ENCODE measurements around the gene FAM174C. TPM values are rescaled to one million over a fixed set of nuclear protein-coding genes. Genes with fewer than 3 reads are reported as not detected.
A peak's percentile ranks its signal among the peaks of the same experiment; 100 is the strongest.

FAM174C gene
- polyA plus RNA-seq, 1 of the 3 experiments (the other 2 are of a cell fraction): 78.0 TPM

GRCh38 chr19:1263188-1263587, 12.1 kb upstream of the FAM174C start:
- peaks cover 33% of the 10 kb centered on the region for H3F3A ChIP-seq (replicated peaks; ENCODE audit: insufficient read depth)
- H4K20me1 ChIP-seq (ENCODE audit: insufficient read depth): peaks cover 8% of the 10 kb centered on the region
- H2AFZ ChIP-seq (ENCODE audit: low read depth): no peak overlapping the region
- H3K4me2 ChIP-seq: no peak overlapping the region; the same call in 1 of the 2 replicates
- no peak overlapping the region for H3K9ac ChIP-seq
- H3K9me3 ChIP-seq: no peaks in the 10 kb centered on the region
- no peak for TF ChIP-seq RCOR1 (IDR thresholded peaks at IDR 0.05; ENCODE audit: low read length)
- no peak for TF ChIP-seq CHD2 (IDR thresholded peaks at IDR 0.05; ENCODE audit: low read length, partially characterized antibody)
- TF ChIP-seq TEAD4 (IDR thresholded peaks at IDR 0.05; ENCODE audit: borderline replicate concordance, insufficient read depth): no peak
- TF ChIP-seq FOXM1 (IDR thresholded peaks at IDR 0.05; ENCODE audit: low read depth): no peak
- TF ChIP-seq SMC3 (IDR thresholded peaks at IDR 0.05; ENCODE audit: low read depth, low read length): no peak
- no peak for TF ChIP-seq FOXJ3 (CRISPR knock-in tag; IDR thresholded peaks at IDR 0.05)
- no peak for TF ChIP-seq POLR2AphosphoS5 (IDR thresholded peaks at IDR 0.05; ENCODE audit: low read depth, low read length)
- no peak for TF ChIP-seq USF2 (IDR thresholded peaks at IDR 0.05; ENCODE audit: borderline replicate concordance, low read depth, low read length)
- no peak for TF ChIP-seq JUND (IDR thresholded peaks at IDR 0.05)
- no peak for TF ChIP-seq EZH2phosphoT487 (IDR thresholded peaks at IDR 0.05; ENCODE audit: borderline replicate concordance, low read depth)
- TF ChIP-seq YY1 (IDR thresholded peaks at IDR 0.05; ENCODE audit: low read depth): no peak
- no peak for TF ChIP-seq RFX5 (IDR thresholded peaks at IDR 0.05; ENCODE audit: low read length)
- TF ChIP-seq TAF1 (IDR thresholded peaks at IDR 0.05; ENCODE audit: borderline replicate concordance, low read depth, low read length): no peak
- TF ChIP-seq EP300 (IDR thresholded peaks at IDR 0.05; ENCODE audit: borderline replicate concordance in 1 of 2, low read depth in 1 of 2, low read length in 1 of 2): no peak
- TF ChIP-seq MAX (IDR thresholded peaks at IDR 0.05; ENCODE audit: low read depth): no peak
- no peaks in the 10 kb centered on the region for H3K27me3 ChIP-seq (ENCODE audit: insufficient read depth)
- POLR2A ChIA-PET: interaction anchor here (1.1 kb wide), 1 partner anchor 19 kb away, joined by 4 read pairs; no protein-coding TSS in a partner anchor
- CTCF ChIA-PET: interaction anchor here (1.1 to 18.6 kb wide), 5 partner anchors 8 to 53 kb away, joined by 3 to 594 read pairs (median 4); partner anchors contain the start of gene ATP5F1D
- peaks cover 0 to 7% of the 10 kb centered on the region in 2 experiments for H3K36me3 ChIP-seq (replicated peaks in 1 of 2; ENCODE audit: control insufficient read depth in 1 of 2, insufficient read depth in 2 of 2, low read length in 1 of 2)
- DNase-seq: no peak
- H3K27ac ChIP-seq (ENCODE audit: low read depth in 2 of 2, low read length in 1 of 2): no peak overlapping the region
- peaks cover 17% of the 10 kb centered on the region for H3K79me2 ChIP-seq (ENCODE audit: insufficient read depth)
- no peak overlapping the region for H3K4me3 ChIP-seq (ENCODE audit: low read depth in 2 of 2, low read length in 1 of 2)
- 86% methylated on average over 5 of the region's 5 CpGs for WGBS (ENCODE audit: low lambda C conversion rate)
- H3K9me2 ChIP-seq: no peaks in the 10 kb centered on the region
- H3K4me1 ChIP-seq (ENCODE audit: control insufficient read depth in 1 of 2, insufficient read depth in 2 of 2, low read depth in 1 of 2, low read length in 1 of 2): peaks cover 56 to 69% of the 10 kb centered on the region in 2 experiments

DNA sequence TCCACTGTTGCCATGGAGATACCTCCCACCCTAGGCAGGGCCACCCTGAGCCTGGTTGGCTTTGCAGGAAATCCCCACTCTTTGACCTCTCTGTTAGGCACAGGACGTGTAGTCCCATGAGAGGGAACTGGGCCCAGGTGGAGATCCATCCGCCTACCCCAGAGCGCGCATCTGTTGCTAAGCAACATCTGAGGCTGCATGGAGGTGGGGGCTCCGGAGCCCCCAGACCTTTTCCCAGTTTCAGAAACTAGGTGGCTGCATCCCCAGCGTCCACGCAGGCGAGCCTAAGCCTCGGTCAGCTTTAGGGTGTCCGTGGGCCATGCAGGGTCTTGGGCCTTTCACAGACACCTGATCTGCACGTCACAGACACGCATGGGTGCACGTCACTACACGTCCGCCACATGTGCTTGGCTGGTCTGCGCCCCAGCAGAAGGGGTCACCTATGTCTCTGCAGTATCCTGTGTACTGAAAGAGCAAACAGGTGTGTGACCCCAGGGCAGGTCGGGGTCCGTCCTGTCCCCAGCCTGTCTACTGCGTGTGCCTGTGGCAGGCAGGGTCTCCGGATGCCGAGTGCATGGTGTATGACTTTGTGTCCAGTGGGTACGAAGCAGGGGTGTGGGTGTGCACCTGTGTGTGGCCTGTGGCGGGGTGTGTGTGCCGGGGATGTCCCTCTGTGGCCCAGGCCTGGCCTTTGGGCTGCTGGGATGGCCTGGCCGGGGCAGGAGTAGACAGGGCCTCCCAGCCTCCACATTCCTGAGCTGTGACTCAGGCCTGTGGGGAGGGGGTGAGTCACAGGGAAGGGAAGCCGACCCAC, 10.3 kb upstream of the FAM174C start:
- WGBS (ENCODE audit: low lambda C conversion rate): 53% methylated on average over 15 of the region's 26 CpGs
- Histone ChIP-seq H2AFZ (ENCODE audit: low read depth) (no peak overlapping the region), H3K9me2 (no peaks in the 10 kb centered on the region), H4K20me1 (ENCODE audit: insufficient read depth) (peaks cover 5% of the 10 kb centered on the region), H3K9me3 (no peaks in the 10 kb centered on the region), H3K4me2 (peak overlapping the region; percentile 67; the same call in 1 of the 2 replicates), H3K9ac (peak overlapping the region; percentile 48; the same call in 1 of the 2 replicates), H3K4me3 (ENCODE audit: low read depth in 2 of 2, low read length in 1 of 2) (no peak overlapping the region), H3K79me2 (ENCODE audit: insufficient read depth) (peaks cover 24% of the 10 kb centered on the region), H3K27me3 (ENCODE audit: insufficient read depth) (no peaks in the 10 kb centered on the region), H3K36me3 (replicated peaks in 1 of 2; ENCODE audit: control insufficient read depth in 1 of 2, insufficient read depth in 2 of 2, low read length in 1 of 2) (peaks cover 0 to 1% of the 10 kb centered on the region in 2 experiments), H3K27ac (ENCODE audit: low read depth in 2 of 2, low read length in 1 of 2) (peak overlapping the region; percentile 78 to 87), H3F3A (replicated peaks; ENCODE audit: insufficient read depth) (peaks cover 22% of the 10 kb centered on the region), H3K4me1 (ENCODE audit: control insufficient read depth in 1 of 2, insufficient read depth in 2 of 2, low read depth in 1 of 2, low read length in 1 of 2) (peaks cover 46 to 62% of the 10 kb centered on the region in 2 experiments; a peak in 3 of 4 replicates)
- CTCF ChIA-PET: interaction anchor here (1.4 to 18.6 kb wide), 5 partner anchors 10 to 344 kb away, joined by 3 to 594 read pairs (median 22); partner anchors contain the start of genes ATP5F1D and MIDN
- DNase-seq: no peak
- TF ChIP-seq POLR2AphosphoS5 (IDR thresholded peaks at IDR 0.05; ENCODE audit: low read depth, low read length) (no peak), TEAD4 (IDR thresholded peaks at IDR 0.05; ENCODE audit: borderline replicate concordance, insufficient read depth) (peak; percentile 79), TCF12 (IDR thresholded peaks at IDR 0.05) (peak; percentile 72; the same call in 1 of the 2 replicates), YY1 (IDR thresholded peaks at IDR 0.05; ENCODE audit: low read depth) (no peak), JUND (IDR thresholded peaks at IDR 0.05) (peak; percentile 95), TAF1 (IDR thresholded peaks at IDR 0.05; ENCODE audit: borderline replicate concordance, low read depth, low read length) (no peak), EP300 (IDR thresholded peaks at IDR 0.05; ENCODE audit: borderline replicate concordance in 1 of 2, low read depth in 1 of 2, low read length in 1 of 2) (peak in 1 of 2 experiments; percentile 39; a peak in 1 of 4 replicates), RXRA (IDR thresholded peaks at IDR 0.05; ENCODE audit: borderline replicate concordance, low read depth) (peak; percentile 73; the same call in 1 of the 2 replicates), GABPA (IDR thresholded peaks at IDR 0.05; ENCODE audit: low read depth) (no peak), FOSL2 (IDR thresholded peaks at IDR 0.05; ENCODE audit: borderline replicate concordance, low read depth) (peak; percentile 97)
- TF ChIP-seq, protein P1, sequence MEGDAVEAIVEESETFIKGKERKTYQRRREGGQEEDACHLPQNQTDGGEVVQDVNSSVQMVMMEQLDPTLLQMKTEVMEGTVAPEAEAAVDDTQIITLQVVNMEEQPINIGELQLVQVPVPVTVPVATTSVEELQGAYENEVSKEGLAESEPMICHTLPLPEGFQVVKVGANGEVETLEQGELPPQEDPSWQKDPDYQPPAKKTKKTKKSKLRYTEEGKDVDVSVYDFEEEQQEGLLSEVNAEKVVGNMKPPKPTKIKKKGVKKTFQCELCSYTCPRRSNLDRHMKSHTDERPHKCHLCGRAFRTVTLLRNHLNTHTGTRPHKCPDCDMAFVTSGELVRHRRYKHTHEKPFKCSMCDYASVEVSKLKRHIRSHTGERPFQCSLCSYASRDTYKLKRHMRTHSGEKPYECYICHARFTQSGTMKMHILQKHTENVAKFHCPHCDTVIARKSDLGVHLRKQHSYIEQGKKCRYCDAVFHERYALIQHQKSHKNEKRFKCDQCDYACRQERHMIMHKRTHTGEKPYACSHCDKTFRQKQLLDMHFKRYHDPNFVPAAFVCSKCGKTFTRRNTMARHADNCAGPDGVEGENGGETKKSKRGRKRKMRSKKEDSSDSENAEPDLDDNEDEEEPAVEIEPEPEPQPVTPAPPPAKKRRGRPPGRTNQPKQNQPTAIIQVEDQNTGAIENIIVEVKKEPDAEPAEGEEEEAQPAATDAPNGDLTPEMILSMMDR (IDR thresholded peaks at IDR 0.05): no peak
- POLR2A ChIA-PET: interaction anchor here (1.1 to 2.1 kb wide), 2 partner anchors 21 kb away, joined by 3 to 32 read pairs; no protein-coding TSS in a partner anchor

Data from SK-N-SH (cell line).